ENCODE data around the gene NHERF1. TPM values are rescaled to one million over a fixed set of nuclear protein-coding genes. Genes with fewer than 3 reads are reported as not detected.

Gene NHERF1
- total and polyA plus RNA-seq, 5 experiments from 2014 or later: 158 to 351 (median 277) TPM

DNA sequence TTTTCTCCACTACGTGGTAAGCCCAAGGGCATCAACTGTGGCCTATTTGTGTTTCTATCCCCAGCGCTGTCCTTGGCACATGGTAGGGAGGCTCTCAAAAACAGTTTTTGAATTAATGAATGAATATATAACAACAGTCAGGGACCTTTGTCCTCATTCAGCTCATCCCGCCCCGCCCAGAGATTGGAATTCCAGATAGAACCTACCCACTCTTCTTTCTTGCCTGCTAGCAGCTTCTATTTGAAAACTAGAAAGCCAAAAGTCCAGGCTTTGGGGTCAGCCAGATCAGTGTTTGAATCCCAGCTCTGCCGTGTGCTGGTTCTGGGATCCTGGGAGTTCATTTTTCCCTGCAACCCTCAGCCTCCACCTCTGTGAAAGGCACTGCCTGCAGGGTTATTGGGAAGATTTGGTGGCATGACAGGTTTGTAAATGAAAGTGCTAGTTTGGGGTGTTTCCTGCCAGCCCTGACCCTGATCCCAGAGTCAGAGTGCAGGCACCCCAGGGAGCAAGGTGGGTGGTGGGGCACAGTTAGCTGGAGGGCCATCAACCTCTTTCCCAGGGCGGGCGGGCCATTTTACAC is 4.5 kb downstream of the NHERF1 start:
- no peak for ATAC-seq
- peaks cover 42 to 81% (median 74%) of the 10 kb centered on the region in 4 donors for H3K4me1 Mint-ChIP-seq
- peak overlapping the region; percentile 71 to 97 (median 92) for H3K27ac Mint-ChIP-seq
- H3K36me3 Mint-ChIP-seq: peaks cover 4 to 36% (median 8%) of the 10 kb centered on the region in 3 donors
- no peaks in the 10 kb centered on the region for H3K27me3 Mint-ChIP-seq
- DNase-seq: no peak
- peak overlapping the region; percentile 92 to 100 (median 98) for H3K4me3 Mint-ChIP-seq
- POLR2A ChIA-PET: interaction anchor here (0.6 to 13.2 kb wide), 4 partner anchors 8 to 528 kb away, joined by 3 to 200 read pairs (median 60); partner anchors contain the start of genes NAT9 and RAB37
- no peaks in the 10 kb centered on the region for H3K9me3 Mint-ChIP-seq

DNA sequence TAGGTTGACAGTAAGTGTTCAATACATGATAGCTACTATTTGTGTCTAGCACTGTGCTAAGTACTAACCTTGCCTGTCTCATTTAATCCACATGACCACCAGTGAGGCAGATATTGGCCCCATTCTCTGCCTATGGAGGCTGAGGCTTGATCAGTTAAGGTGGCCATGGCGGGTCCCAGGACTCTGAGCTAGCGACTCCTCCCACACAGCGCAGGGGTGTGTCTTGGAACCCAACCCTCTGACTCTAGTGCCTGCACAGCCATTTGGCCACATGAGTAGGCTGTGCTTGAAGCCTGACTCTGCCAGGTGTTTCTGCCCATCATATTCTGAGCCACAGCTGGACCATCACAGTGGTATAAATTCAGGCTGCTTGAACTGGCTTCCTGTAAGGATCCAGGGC is 6.4 kb downstream of the NHERF1 start:
- peak overlapping the region; percentile 52 to 97 (median 86) for H3K27ac Mint-ChIP-seq
- peaks cover under 1 to 36% (median 5%) of the 10 kb centered on the region in 3 donors for H3K36me3 Mint-ChIP-seq
- peak overlapping the region in 9 of 10 donors; percentile 28 to 99 (median 96) for H3K4me3 Mint-ChIP-seq
- no peaks in the 10 kb centered on the region for H3K9me3 Mint-ChIP-seq
- DNase-seq (no peak), ATAC-seq (no peak)
- POLR2A ChIA-PET: interaction anchor here (0.7 to 13.2 kb wide), 8 partner anchors 12 to 542 kb away, joined by 3 to 200 read pairs (median 4); partner anchors contain the start of genes NAT9 and RAB37
- H3K4me1 Mint-ChIP-seq: peaks cover 53 to 96% (median 91%) of the 10 kb centered on the region in 4 donors
- no peaks in the 10 kb centered on the region for H3K27me3 Mint-ChIP-seq

- H3K9me3 Mint-ChIP-seq: no peaks in the 10 kb centered on the region
- H3K27ac Mint-ChIP-seq: peak overlapping the region in 9 of 10 donors; percentile 41 to 97 (median 87)
- H3K27me3 Mint-ChIP-seq: no peaks in the 10 kb centered on the region
- H3K4me1 Mint-ChIP-seq: peaks cover 51 to 97% (median 94%) of the 10 kb centered on the region in 4 donors
- peaks cover 0 to 34% (median 5%) of the 10 kb centered on the region in 3 donors for H3K36me3 Mint-ChIP-seq
- no peak for DNase-seq
- no peak for ATAC-seq
- POLR2A ChIA-PET: interaction anchor here (0.9 to 13.2 kb wide), 7 partner anchors 9 to 110 kb away, joined by 3 to 200 read pairs (median 4); partner anchors contain the start of genes NAT9 and RAB37
- peak overlapping the region in 7 of 10 donors; percentile 24 to 99 (median 96) for H3K4me3 Mint-ChIP-seq
These were observed 7.1 kb downstream of the NHERF1 start for GRCh38 chr17:74755533-74755932.

DNA sequence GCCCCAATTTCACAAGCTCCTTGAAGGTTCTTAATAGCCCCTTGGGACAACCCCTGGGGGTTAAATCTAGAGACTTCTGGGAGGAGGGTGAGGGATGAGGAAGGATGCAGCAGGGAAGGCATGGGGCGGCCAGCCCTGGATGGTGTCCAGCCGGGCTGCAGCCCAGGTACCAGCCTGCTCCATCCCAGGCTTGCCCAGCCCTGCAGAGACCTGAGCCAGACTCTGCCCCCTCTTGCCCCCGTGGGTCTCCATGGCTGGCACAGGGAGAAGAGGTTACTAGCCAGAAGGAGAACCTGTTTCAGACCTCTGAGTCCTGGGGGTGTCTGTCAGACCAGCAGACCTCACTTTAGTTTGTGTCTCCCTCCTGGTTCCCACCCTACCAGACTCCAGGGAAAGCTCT is 8.5 kb downstream of the NHERF1 start:
- H3K27ac Mint-ChIP-seq: peak overlapping the region; percentile 74 to 92 (median 82)
- POLR2A ChIA-PET: interaction anchor here (1.4 to 13.2 kb wide), 5 partner anchors 9 to 19 kb away, joined by 5 to 200 read pairs (median 113); partner anchors contain the start of genes NAT9, NHERF1 and RAB37
- ATAC-seq: no peak
- H3K4me3 Mint-ChIP-seq: peak overlapping the region in 8 of 10 donors; percentile 34 to 97 (median 60)
- H3K9me3 Mint-ChIP-seq: no peaks in the 10 kb centered on the region
- H3K27me3 Mint-ChIP-seq: no peaks in the 10 kb centered on the region
- H3K36me3 Mint-ChIP-seq: peaks cover 0 to 40% (median 5%) of the 10 kb centered on the region in 3 donors
- no peak for DNase-seq
- peaks cover 42 to 97% (median 91%) of the 10 kb centered on the region in 4 donors for H3K4me1 Mint-ChIP-seq

GRCh38 chr17:74757502-74757901 is 9.1 kb downstream of the NHERF1 start:
- POLR2A ChIA-PET: interaction anchor here (3.9 to 11.4 kb wide), 3 partner anchors 10 to 19 kb away, joined by 40 to 161 read pairs (median 113); partner anchors contain the start of genes NAT9, NHERF1 and RAB37
- Mint-ChIP-seq H3K36me3 (peaks cover 0 to 37% (median 2%) of the 10 kb centered on the region in 3 donors), H3K4me1 (peaks cover 39 to 91% (median 85%) of the 10 kb centered on the region in 4 donors), H3K4me3 (peak overlapping the region in 9 of 10 donors; percentile 41 to 97 (median 85)), H3K27me3 (no peaks in the 10 kb centered on the region), H3K27ac (peak overlapping the region; percentile 77 to 94 (median 91)), H3K9me3 (no peaks in the 10 kb centered on the region)
- DNase-seq (no peak), ATAC-seq (no peak)

GRCh38 chr17:74757931-74758847 is 9.8 kb downstream of the NHERF1 start:
- POLR2A ChIA-PET: interaction anchor here (1.4 to 11.4 kb wide), 5 partner anchors 10 to 30 kb away, joined by 4 to 161 read pairs (median 40); partner anchors contain the start of genes NAT9, NHERF1 and RAB37
- peaks cover 0 to 36% (median 0%) of the 10 kb centered on the region in 3 donors for H3K36me3 Mint-ChIP-seq
- DNase-seq (no peak), ATAC-seq (no peak)
- no peaks in the 10 kb centered on the region for H3K9me3 Mint-ChIP-seq
- peak overlapping the region; percentile 61 to 97 (median 84) for H3K4me3 Mint-ChIP-seq
- H3K27ac Mint-ChIP-seq: peak overlapping the region; percentile 83 to 94 (median 92)
- no peaks in the 10 kb centered on the region for H3K27me3 Mint-ChIP-seq
- H3K4me1 Mint-ChIP-seq: peaks cover 32 to 89% (median 82%) of the 10 kb centered on the region in 4 donors

DNA sequence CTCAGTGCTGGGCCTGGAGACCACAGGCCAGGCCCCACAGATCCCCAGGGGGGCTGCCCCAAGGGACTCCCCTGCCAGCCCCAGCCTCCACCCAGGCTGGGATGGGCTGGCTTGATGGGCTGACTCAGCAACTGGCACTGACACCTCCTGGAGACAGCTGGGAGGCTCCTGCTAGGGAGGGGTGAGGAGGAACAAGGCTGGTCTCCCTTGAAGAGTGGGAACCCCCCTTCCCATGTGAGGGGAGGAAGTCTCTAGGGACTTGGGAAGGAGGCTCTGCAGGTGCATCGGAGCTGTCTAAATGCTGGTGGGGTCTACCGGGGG is 10.4 kb downstream of the NHERF1 start:
- H3K9me3 Mint-ChIP-seq: no peaks in the 10 kb centered on the region
- peaks cover 30 to 85% (median 76%) of the 10 kb centered on the region in 4 donors for H3K4me1 Mint-ChIP-seq
- H3K27ac Mint-ChIP-seq: peak overlapping the region; percentile 88 to 94 (median 92)
- peak overlapping the region; percentile 69 to 97 (median 84) for H3K4me3 Mint-ChIP-seq
- DNase-seq (no peak), ATAC-seq (peak; percentile 26 to 36)
- POLR2A ChIA-PET: interaction anchor here (0.6 to 11.4 kb wide), 6 partner anchors 11 to 39 kb away, joined by 3 to 161 read pairs (median 26); partner anchors contain the start of genes NAT9, NHERF1 and RAB37
- H3K36me3 Mint-ChIP-seq: peaks cover 0 to 30% (median 0%) of the 10 kb centered on the region in 3 donors
- H3K27me3 Mint-ChIP-seq: no peaks in the 10 kb centered on the region

- peaks cover 30 to 81% (median 71%) of the 10 kb centered on the region in 4 donors for H3K4me1 Mint-ChIP-seq
- ATAC-seq: peak; percentile 91 to 92
These were observed 10.9 kb downstream of the NHERF1 start for GRCh38 chr17:74759243-74759801.

DNA sequence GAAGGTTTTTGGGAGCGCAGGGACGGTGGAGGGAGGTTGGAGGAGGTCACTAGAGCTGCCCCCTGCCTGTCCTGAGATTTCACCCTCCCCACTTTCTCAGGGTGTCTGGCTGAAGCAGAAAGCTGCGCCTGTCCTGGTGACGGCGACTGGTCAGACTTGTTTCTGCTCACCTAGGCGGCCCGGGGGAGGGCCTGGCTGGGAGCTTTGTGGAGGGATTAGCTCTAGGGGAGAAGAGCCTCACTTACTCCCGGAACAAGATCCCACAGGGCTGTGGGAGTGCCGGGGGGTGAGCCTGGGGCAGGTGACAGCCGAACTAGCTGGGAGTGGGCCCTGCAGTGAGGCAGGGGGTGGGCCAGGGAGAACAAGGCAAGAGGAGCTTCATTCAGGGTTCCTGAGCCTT is 11.5 kb downstream of the NHERF1 start:
- Mint-ChIP-seq H3K9me3 (no peaks in the 10 kb centered on the region), H3K4me1 (peaks cover 27 to 75% (median 65%) of the 10 kb centered on the region in 4 donors), H3K36me3 (peaks cover 0 to 28% (median 0%) of the 10 kb centered on the region in 3 donors), H3K27me3 (no peaks in the 10 kb centered on the region), H3K4me3 (peak overlapping the region; percentile 61 to 97 (median 84)), H3K27ac (peak overlapping the region; percentile 70 to 94 (median 92))
- DNase-seq (no peak), ATAC-seq (no peak)
- POLR2A ChIA-PET: interaction anchor here (1.8 to 11.4 kb wide), 4 partner anchors 12 to 28 kb away, joined by 4 to 161 read pairs (median 76); partner anchors contain the start of genes NAT9, NHERF1 and RAB37

More at GRCh38 chr17:74759243-74759801, 10.9 kb downstream of the NHERF1 start:
- POLR2A ChIA-PET: interaction anchor here (0.6 to 11.4 kb wide), 6 partner anchors 11 to 40 kb away, joined by 3 to 161 read pairs (median 26); partner anchors contain the start of genes NAT9, NHERF1 and RAB37
- peak overlapping the region; percentile 69 to 97 (median 84) for H3K4me3 Mint-ChIP-seq
- no peaks in the 10 kb centered on the region for H3K9me3 Mint-ChIP-seq
- peaks cover 0 to 29% (median 0%) of the 10 kb centered on the region in 3 donors for H3K36me3 Mint-ChIP-seq
- no peaks in the 10 kb centered on the region for H3K27me3 Mint-ChIP-seq
- DNase-seq: peak in 8 of 10 donors; percentile 34 to 74 (median 56)
- peak overlapping the region; percentile 88 to 94 (median 92) for H3K27ac Mint-ChIP-seq

- Mint-ChIP-seq H3K9me3 (no peaks in the 10 kb centered on the region), H3K27ac (peak overlapping the region; percentile 52 to 93 (median 88)), H3K27me3 (no peaks in the 10 kb centered on the region), H3K36me3 (peaks cover 0 to 29% (median 0%) of the 10 kb centered on the region in 3 donors), H3K4me3 (peak overlapping the region; percentile 15 to 97 (median 80)), H3K4me1 (peaks cover 21 to 69% (median 60%) of the 10 kb centered on the region in 4 donors)
- POLR2A ChIA-PET: interaction anchor here (3.9 to 11.4 kb wide), 3 partner anchors 12 to 23 kb away, joined by 40 to 161 read pairs (median 113); partner anchors contain the start of genes NAT9, NHERF1 and RAB37
- DNase-seq (no peak), ATAC-seq (no peak)
These were observed 12.1 kb downstream of the NHERF1 start for GRCh38 chr17:74760404-74761105.

GRCh38 chr17:74761419-74761818 is 13.0 kb downstream of the NHERF1 start:
- no peak for ATAC-seq
- H3K4me1 Mint-ChIP-seq: peaks cover 21 to 64% (median 56%) of the 10 kb centered on the region in 4 donors
- DNase-seq: no peak
- H3K27me3 Mint-ChIP-seq: no peaks in the 10 kb centered on the region
- H3K27ac Mint-ChIP-seq: peak overlapping the region; percentile 48 to 90 (median 68)
- peaks cover 0 to 36% (median 0%) of the 10 kb centered on the region in 3 donors for H3K36me3 Mint-ChIP-seq
- H3K4me3 Mint-ChIP-seq: peak overlapping the region in 3 of 10 donors; percentile 37 to 69 (median 38)
- POLR2A ChIA-PET: interaction anchor here (9.3 to 11.4 kb wide), 2 partner anchors 12 to 13 kb away, joined by 113 to 161 read pairs; partner anchors contain the start of genes NAT9 and NHERF1
- no peaks in the 10 kb centered on the region for H3K9me3 Mint-ChIP-seq
